Middle frontal gyrus (tissue), 1 donor: ENCODE measurements around the gene TNPO2.
A peak's percentile ranks its signal among the peaks of the same experiment; 100 is the strongest.
"Not testable (repeated sequence)": the region's sequence is repeated elsewhere in the genome, so short reads cannot be mapped to it uniquely, and the experiment has no call there.

Source experiments
- DNase-seq: peaks from one replicate; pipeline ENCODE4 v3.0.0-alpha.2; 2015; ENCODE audit warnings: low spot score; ENCODE audit errors: extremely low spot score

Gene TNPO2

DNA sequence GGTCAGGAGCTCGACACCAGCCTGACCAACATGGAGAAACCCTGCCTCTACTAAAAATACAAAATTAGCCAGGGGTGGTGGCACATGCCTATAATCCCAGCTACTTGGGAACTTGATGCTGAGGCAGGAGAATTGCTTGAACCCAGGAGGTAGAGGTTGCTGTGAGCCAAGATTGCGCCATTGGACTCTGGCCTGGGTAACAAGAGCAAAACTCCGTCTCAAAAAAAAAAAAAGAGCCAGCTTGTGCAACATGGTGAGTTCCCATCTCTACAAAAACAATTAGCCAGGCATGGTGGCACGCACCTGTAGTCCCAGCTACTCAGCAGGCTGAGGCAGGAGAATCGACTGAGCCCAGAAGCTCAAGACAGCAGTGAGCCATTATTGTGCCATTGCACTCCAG lies 45.7 kb downstream of the TNPO2 start:
- DNase-seq, result not testable (repeated sequence)

DNA sequence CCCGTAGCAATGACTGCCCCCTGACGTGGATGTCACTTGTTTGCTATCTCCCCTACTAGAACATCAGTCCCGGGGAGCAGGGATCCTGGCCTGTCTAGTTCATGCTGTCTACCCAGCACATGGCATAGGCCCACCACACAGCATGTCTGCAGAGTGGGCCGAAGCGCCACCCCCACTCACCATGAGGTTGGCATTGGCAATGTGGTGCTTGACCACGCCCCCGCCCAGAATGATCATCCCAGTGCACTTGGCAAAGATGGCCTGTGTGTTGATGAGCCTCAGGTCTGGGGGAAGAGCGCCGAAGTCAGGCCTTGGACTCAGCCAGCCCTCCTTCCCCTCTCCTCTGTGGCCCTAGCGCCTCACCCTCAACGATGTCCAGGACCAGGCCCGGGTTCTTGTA lies 46.8 kb downstream of the TNPO2 start:
- no peak for DNase-seq

DNA sequence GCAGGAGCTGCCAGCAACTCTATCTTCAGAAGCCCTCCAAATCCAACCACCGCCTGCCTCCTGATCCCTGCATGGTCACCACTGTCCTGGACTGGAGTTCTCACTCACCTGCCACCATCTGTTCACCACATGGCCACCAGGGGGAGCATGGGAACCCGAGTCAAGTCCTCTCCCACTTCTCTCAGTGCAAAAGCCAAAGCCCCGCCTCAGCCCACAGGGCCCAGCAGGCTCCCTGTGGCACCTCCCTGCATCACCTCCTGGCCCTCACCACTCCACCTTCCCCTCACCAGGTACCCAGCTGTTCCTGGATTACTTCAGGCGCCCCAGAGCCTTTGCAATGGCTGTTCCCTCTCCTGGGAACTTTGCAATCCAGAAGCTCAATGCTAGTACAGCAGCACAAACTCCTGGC lies 47.3 kb downstream of the TNPO2 start:
- DNase-seq, result no peak

DNA sequence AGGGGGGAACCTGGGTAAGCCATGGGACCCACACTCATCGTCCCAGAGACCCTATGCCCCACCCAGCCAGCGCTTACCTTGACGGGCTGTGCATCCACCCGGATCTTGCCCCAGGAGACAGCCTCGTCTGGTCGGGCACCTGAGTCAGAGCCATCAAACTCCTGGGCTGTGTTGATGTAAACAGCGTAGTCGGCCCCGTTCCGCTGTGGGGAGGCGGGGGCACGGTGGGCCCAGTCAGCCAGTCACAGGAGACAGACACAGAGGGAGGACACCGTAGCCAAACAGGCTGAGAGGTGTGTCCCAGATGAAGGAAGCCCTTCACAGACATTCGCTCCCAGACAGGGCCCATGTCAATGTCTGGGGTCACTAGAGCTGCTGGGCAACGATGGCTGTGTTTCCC lies 47.8 kb downstream of the TNPO2 start:
- DNase-seq, result no peak

DNA sequence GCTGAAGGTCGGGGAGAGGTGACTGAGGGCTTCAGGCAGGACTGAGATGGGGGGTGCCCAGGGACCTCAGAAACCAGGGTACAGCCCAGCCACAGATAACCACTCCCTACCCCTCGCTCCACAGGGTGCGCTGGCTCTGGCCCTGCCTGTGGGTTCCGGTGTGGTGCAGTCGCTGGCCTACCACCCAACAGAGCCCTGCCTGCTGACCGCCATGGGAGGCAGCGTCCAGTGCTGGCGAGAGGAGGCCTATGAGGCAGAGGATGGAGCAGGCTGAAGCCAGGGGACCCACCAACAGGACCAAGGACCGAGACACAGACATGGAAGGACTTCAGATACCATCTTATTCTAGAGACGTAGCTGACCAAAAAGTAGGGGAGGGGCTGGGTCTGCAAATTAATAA lies 48.3 kb downstream of the TNPO2 start:
- no peak for DNase-seq

DNA sequence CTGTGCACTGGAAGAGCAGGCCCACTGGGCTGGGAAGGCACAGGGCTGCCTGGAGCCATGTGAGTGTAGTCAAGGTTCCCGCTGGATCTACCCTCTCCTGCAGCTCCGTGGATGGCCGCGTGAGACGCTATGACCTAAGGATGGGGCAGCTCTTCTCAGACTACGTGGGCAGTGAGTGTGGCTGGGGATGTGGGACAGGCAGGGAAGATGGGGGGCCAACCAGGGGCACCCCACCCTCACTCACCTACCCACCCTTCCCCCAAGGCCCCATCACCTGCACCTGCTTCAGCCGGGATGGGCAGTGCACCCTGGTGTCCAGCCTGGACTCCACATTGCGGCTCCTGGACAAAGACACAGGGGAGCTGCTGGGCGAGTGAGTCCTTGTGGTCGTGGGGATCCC lies 51.0 kb downstream of the TNPO2 start:
- no peak for DNase-seq

DNA sequence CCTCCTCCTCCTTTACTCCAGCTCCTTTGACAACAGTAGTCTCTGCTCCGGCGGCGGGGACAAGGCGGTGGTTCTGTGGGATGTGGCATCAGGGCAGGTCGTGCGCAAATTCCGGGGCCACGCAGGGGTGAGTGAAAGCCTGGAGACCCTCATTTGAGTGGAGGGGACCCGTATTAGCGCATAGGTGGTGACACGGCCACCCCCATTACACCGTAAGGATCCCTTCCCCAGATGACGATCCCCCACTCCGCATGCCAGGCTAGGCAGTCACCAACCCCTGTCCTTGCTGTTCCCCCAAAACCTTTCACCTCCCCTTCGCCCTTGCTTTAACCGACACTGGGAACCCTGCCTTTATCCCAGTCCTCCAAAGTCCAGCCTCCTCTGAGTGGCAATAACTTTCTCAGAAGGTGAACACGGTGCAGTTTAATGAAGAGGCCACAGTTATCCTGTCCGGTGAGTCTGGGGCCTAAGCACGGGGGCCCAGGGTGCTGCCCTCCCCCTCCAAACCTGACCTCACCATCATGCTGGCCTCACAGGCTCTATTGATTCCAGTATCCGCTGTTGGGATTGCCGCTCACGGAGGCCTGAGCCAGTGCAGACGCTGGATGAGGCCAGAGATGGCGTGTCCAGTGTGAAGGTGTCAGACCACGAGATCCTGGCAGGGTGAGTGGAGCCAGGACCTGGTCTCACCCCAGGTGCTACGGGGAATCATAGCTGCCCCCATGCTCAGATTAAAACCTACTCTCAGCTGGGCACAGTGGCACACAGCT lies 53.4 kb downstream of the TNPO2 start:
- no peak for DNase-seq

DNA sequence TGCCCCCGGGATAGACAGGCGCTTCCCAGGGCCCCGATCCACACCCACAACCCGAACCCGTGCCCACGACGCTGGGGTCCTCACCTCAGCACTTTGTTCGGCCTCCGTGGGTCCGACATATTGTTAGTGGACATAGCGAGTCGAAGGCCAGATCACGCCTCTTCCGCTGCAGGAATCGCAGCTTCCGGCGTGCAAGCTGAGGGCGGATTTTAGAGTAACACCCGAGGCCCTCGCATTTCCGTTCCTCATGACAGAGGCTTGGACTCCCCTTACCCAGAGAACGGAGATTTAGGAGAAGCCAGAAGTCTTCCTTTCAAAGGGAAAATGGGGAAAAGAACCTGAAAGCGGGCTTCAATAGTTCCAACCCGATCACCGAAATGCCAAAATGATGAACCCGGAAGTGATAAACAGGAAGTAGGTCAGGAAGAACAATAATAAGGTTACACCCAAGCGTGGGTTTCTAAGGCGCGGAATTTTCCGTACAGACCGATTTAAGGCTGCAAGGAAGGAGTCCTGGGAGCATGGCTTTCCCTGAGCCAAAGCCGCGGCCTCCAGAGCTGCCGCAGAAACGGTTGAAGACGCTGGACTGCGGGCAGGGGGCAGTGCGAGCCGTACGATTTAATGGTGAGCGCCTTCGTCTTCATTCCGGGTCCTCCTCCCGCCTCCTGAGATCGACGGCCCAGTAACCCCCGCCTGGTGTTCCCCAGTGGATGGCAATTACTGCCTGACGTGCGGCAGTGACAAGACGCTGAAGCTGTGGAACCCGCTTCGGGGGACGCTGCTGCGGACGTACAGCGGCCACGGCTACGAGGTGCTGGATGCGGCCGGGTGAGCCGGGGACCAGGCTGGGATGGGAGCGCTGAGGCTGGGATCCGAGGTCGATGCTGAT lies 54.2 kb downstream of the TNPO2 start:
- peak; percentile 76 for DNase-seq

DNA sequence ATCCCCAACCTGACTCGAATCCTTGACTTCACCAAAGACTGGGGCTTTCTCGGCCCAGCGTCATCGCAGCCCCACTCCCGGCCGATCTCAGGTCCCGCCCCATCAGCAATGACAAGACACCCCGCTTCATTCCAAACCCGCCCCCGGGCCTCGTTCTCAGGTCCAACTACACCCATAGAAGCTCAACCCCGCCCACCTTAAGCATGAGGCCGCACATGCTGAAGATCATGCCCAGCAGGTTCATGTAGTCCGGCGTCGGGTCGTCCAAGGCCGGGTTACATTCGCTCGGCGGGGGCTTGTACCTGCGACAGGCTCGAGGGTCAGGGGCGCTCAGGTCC lies 54.8 kb downstream of the TNPO2 start:
- no peak for DNase-seq

DNA sequence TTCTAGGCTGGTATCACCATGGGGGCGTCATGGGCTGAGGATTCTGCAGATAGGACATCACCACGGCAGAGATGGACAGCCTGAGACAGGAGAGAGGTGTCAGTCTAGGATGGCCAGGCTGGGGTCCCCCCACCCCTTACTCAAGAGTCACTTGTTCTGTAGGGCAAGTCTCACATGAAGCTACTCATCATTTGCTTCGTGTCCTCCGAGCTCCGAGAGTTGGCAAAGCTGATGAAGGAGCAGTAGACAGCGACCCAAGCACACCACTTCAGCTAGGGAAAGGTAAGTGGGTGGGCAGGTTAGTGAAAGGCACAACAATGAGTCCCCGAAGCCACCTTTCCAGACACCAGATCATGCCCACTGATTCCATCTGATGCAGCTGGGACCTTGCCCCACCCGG lies 55.4 kb downstream of the TNPO2 start:
- no peak for DNase-seq

DNA sequence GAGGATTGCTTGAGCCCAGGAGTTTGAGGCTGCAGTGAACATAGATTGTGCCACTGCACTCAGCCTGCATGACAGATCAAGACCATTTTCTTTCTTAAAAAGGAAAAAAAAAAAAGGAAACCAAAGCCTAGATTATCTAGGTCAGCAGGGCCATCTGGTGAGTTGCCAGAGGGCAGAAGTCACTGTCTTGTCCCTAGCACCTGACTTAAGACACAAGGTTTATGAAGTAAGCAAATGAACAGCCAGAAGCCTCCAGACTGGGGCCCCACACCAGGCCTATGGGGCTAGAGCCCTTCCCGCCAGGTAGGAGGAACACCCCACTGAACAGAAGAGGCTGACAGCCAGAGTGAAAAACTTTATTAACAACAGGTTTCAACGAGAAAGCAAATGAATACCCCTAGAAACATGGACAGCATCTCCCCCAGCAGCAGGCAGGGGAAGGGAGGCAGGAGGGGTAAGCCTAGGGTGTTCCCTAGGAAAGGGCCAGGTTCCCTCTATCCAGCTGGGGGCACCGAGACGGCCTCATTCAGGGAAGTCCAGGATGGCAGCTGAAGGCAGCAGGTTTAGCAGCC lies 55.9 kb downstream of the TNPO2 start:
- no peak for DNase-seq

DNA sequence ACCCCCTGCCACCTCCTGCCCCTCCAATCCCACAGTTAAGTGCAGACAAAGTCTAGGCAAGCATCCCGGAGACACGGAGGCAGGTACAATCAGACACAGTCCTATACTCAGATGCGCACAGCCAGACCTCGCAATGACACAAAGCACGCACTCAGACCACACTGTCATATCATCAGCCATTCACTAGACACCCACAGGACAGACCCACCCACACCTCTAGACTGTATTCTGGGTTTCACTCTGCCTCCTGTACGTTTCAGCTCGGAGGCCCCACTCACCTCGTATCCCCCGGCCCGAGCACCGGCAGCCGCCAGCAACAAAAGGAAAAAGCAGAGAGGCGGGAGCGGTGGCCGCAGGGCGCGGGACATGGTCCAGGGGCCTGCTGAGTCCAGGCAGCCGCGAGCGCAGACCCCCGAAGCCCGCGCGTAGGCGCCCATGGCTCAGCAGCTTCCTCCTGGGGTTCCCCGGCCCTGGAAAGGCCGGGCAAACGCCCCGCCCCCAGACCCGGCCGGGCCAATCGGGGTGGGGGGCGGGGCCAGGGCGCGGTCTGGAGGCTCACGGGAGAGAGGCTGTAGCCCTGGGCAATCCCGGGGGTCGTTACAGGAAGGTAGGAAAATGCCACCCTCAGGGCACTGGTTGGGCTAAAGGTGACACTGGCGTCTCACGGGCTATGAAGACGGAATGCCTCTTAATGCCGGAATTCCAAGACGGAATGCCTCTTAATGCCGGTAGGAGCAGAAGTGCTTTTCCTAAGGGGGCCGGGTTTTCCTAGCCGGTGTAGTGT lies 57.3 kb downstream of the TNPO2 start, which contains the start of the genes MAN2B1 and WDR83:
MAN2B1 (minus strand) TSS at position 478 of the 784 bp plus-strand sequence; CDS start at position 437, 41 bp downstream.
WDR83 (plus strand) TSS at position 543 of the 784 bp plus-strand sequence. CDS start 2,984 bp downstream, outside the sequence.
- no peak for DNase-seq

DNA sequence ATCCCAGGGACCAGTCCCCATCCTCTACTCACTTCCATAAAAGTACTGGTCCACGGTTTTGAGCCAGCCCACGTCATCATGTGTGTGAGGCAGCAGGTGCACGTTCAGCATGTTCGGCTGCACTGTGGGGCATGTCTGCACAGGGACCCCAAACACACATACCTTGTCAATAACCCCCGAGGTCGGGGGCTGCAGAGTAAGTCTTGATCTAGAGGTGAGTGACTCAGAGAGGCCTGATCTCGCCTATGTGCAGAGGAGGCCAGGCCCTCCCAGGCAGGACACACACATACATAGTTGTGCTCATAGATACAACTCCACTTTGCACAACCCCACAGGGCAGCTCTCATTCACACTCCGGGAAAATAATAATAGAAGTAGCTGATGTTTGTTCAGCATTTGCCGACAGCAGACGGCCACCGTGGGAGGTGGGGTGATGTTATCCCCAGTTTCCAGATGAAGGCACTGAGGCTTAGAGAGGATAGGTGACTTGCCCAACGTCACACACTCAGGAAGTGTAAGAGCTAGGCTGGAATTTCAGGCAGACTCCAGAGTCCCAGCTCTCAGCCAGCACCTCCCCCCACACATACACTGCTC lies 58.0 kb downstream of the TNPO2 start:
- no peak for DNase-seq

DNA sequence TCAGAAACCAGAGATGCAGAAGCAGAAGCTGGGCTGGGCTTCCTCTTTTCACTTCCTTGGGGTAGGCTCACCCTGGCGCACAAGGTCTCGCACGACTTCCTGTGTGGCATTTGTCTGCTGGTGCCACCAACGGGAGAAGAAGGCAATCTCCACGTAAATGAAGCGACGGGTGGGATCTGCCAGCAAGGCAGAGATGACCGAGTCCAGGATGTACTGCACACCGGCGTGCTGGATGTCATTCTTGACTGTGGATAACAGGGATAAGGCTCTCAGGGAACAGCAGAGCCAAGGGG lies 58.5 kb downstream of the TNPO2 start:
- DNase-seq, result no peak

DNA sequence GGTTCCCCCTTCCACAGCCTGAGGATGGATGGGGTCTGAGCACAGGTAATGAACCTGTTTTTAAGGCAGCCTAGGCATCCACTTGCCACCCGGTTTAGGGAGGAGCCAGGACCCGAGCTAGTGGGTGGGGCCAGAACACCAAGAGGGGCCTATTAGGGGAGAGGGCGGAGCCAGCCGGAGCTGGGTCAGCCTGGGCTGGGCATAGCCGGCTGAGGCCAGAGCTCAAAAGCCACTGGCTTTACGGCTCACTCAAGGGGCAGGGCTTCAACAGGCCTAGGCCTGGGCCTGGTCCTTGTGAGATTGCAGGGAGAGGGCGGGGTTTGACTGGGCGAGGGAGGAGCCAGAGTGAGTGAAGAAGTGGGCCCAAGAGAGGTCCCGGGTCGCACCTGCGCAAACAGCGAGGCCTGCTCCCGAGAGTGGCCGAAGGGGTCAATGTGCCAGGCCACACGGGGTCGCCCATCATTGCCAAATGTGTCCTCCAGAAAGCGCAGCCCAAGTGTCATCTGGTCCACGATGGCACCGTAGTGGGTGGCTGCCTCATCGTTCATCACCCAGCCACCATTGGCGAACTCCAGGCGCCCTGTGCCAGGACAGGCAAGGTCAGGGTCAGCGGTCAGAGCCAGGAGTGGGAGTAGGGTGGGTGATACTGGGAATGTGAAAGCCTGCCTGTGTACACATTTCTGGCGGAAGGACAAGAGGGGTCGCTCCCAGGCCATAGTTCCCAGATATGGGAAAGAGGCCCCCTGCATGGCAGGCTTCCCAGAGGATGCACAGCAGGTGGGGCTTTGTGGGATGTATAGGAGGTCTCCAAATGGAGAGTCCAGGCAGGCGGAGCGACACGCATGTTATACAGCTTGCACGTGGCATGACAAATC lies 59.1 kb downstream of the TNPO2 start:
- no peak for DNase-seq

DNA sequence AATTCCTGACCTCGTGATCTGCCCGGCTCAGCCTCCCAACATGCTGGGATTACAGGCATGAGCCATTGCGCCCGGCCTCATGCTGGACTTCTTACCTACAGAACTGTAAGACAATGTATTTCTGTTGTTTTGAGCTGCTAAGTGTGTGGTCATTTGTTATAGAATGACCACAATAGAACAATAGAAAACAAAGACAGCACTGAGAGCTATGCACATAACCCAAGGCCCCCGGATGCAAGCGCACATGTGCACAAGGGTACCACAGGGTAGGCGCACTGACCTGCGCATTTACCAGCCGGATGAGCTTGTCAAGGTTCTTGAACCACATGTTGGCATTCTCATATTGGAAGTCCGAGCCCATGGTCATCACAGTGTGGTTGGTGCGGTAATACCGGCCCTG lies 62.8 kb downstream of the TNPO2 start:
- no peak for DNase-seq

DNA sequence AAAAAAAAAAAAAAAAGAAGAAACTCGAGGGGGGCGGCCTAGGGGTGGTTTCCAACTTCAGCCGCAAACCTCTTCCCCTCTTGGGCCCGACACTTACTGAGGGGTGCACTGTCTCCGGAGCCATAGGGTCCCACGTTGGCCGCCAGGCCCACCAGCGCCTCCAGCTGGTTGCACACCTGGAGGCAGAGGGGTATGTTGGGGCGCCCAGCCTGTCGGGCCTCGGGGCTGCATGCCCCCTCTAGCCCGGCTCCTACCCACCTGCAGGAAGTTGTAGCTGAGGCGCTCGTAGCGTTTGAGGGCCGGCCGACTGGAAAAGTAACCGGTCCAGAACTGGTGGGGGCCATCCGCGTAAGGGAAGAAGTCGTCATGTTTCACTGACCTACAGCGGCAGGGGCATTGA lies 65.8 kb downstream of the TNPO2 start:
- no peak for DNase-seq

DNA sequence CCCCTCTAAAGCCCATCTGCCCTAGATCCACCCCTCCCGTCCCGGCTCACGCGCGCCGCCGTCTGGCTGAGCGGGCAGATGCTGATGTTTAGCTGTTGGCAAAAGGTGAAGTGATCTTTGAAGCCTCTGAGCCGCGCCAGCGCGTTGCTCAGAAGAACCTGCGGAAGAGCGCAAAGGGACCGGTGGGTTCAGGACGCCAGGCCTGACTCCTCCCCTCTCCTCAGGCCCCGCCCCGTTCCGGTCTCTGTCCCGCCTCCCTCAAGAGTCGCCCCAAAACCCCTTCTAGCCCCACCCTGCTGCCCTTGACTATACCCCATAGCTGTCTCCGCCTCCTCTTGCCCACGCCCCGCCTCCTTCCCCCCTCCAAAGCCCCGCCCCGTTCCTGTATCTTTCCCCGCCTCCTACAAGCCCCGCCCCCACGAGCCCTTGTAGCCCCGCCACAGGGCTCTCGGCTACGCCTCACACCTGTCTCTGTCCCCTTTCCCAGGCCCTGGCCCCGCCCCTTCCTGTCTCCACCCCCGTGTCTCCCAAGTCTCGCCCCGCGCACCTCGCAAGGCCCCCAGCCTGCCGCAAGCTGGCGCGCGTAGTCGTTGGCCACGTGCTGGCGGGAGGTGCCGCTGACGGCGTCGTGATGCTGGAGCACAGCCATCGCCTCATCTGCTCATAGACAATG lies 66.7 kb downstream of the TNPO2 start:
- DNase-seq, result no peak

DNA sequence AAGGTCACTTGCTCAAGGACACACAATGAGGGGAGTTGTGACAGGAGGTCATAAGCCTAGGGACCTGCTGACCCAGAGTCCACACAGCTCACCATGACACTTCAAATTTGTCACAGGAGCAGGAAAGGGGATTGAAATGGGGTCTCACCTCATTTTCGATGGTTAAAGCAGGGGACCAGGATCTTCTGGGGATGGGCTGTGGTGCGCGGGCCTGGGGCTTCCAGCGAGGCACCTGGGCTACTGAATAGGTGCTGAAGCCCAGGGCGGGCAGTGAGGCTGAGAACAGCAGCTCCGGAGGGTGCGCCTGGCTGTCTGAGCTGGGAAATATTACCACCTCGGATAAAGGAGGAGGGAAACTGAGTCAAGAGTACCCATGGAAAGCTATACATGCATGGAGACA lies 68.2 kb downstream of the TNPO2 start:
- DNase-seq, result no peak

DNA sequence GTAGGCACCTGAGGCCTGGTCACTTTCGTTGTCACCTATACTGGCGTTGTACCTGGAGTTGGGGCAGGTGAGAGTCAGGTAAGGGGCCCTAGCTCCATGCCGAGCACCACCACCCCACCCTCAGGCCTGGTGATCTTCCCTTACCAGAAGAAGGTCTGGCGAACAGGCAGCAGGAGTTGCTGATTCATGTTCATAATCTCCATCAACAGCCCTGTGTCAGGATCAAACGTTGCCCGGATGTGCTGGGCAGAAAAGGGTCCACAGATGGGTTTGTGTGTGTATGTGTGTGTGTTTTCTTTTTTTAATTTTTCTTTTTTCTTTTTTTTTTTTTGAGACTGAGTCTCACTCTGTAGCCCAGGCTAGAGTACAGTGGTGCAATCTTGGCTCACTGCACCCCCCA lies 71.5 kb downstream of the TNPO2 start:
- no peak for DNase-seq
